OCI-LY1 (cell line): Measurements from ENCODE around the gene NDUFAF8.

Source experiments
- EZH2 ChIP-seq: fragments of 200-600 bp; sonication (generic), shearing (Covaris generic); IDR thresholded peaks from 2 replicates; pipeline ENCODE4 v1.8.0; 2017; ENCODE audit warnings: borderline replicate concordance, mixed run types, mild to moderate bottlenecking, antibody characterized with exemption, low read length, moderate library complexity, mixed read lengths
- TF ChIP-seq, protein P1 (sequence below): fragments of 200-600 bp; sonication (generic), shearing (Covaris generic); IDR thresholded peaks from 2 replicates; pipeline ENCODE4 v1.5.1; 2017; ENCODE audit warnings: mild to moderate bottlenecking, antibody characterized with exemption, low read length, moderate library complexity, mixed read lengths

DNA sequence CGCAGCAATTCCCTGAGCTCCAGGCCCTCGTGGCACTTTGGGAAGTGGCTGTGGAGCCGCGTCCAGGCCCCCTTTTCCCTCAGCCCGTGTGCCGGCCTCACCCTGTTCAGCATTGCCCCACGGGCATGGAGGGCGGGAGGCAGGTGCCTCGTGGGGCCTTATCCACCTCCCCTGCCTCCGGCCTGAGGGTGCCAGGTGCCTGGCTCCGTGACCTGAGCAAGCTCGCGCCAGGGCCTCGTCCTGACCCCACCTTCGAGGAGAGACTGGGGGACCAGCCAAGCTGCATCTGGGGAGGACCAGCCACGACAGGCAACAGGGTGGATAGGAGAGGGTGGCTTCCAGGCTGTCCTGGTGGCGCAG is 46.1 kb upstream of the NDUFAF8 start:
- TF ChIP-seq, protein P1, sequence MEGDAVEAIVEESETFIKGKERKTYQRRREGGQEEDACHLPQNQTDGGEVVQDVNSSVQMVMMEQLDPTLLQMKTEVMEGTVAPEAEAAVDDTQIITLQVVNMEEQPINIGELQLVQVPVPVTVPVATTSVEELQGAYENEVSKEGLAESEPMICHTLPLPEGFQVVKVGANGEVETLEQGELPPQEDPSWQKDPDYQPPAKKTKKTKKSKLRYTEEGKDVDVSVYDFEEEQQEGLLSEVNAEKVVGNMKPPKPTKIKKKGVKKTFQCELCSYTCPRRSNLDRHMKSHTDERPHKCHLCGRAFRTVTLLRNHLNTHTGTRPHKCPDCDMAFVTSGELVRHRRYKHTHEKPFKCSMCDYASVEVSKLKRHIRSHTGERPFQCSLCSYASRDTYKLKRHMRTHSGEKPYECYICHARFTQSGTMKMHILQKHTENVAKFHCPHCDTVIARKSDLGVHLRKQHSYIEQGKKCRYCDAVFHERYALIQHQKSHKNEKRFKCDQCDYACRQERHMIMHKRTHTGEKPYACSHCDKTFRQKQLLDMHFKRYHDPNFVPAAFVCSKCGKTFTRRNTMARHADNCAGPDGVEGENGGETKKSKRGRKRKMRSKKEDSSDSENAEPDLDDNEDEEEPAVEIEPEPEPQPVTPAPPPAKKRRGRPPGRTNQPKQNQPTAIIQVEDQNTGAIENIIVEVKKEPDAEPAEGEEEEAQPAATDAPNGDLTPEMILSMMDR, result no peak
- TF ChIP-seq EZH2, result no peak
